HG02884 (cell line): ENCODE data around the gene RASAL2.
A peak's percentile ranks its signal among the peaks of the same experiment; 100 is the strongest.
"Not testable (repeated sequence)": the region's sequence is repeated elsewhere in the genome, so short reads cannot be mapped to it uniquely, and the experiment has no call there.

Experiments
- ATAC-seq: cut with Tn5 transposase; IDR thresholded peaks from one replicate; pipeline ENCODE4 v1.9.1; 2021; ENCODE audit warnings: mild to moderate bottlenecking, moderate library complexity; ENCODE audit not compliant: unreplicated experiment

The RASAL2 gene

DNA sequence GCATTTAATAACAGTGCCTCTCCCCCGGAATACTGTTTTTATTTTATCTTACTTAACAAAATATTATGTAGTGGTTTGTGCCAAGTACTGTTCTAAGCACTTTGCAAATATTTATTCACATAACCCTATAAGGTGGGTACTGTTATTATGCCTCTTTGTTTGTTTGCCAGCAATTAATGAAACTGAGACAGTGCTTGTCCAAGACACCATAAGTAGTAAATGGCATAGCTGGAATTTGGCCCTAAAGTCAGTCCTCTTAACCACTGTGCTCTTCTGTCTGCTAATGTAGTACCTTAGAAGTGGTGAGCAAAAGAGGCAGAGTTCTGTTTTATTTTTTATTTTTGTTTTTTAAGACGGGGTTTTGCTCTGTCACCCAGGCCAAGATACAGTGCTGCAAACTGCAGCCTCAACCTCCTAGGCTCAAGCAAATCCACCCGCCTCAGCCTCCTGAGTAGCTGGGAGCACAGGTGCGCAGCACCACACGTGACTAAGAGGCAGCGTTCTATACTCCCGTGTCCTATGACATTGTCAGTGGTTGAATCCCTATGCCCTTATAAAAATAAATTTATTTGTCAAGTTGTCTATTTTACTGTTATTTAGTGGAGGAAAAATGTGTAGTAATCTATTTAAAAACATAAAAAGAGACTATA lies 237.1 kb downstream of the RASAL2 start:
- no peak for ATAC-seq

DNA sequence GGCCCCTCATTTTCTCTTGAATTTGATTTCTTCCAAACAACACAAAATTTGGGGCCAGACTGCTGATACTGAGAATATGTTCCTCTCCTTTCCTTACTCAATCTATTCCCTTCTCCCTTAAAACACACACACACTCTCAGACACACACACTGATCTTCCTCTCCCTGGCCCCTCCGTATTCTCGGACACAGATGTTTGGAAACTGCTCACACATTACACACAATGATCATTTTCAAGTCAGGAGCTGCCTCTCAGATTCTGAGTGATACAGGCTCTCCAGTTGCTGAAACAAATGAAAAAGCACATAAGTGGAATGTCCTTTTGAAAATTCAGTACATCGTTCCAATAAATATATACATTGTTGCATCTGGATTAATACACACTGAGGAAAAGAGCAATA lies 241.5 kb downstream of the RASAL2 start:
- ATAC-seq: no peak

DNA sequence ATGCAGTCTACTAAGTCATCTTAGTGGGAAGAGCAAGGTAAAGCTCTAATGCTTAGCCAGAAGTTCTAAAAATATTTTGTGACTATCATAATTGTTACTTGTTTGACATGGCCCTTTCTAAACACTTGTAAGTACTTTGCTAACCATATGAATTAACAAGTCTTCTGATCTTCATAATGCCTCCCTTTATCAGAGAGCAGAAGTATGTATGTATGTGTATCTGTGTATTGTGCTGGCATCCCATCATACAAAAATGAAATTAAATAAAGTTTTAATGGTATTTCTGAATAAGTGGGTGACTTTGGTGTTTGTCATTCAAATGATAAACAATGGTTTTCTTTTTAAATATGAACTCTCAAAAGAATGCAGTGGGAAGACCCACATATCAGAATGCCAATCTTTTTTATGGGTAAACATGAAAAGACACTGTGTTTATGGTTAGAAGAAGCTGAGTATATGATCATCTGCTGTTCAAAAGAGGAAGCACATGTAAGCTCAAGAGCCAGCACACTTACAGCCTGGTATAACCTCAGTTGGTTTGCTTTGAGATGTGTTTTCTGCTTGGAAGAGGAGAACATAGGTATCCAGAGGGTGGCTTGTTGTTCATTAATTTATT lies 243.3 kb downstream of the RASAL2 start:
- ATAC-seq: no peak

DNA sequence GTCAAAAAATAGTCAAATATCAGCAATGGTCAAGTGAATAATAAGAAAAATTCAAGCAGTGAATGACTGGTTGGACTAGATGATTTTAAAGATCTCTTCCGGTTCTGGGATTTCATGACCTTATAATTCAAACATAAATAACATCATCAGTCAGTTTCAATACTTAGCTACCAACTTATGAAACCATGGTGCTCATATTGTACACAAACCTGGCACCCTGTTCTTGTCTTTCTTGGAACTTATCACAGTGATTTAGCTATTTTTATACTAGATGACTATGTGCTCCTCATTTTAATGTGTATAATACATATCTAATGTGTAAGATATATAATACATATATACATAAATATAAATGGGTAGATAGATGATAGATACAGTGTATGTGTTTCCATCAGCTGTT lies 245.9 kb downstream of the RASAL2 start:
- no peak for ATAC-seq

DNA sequence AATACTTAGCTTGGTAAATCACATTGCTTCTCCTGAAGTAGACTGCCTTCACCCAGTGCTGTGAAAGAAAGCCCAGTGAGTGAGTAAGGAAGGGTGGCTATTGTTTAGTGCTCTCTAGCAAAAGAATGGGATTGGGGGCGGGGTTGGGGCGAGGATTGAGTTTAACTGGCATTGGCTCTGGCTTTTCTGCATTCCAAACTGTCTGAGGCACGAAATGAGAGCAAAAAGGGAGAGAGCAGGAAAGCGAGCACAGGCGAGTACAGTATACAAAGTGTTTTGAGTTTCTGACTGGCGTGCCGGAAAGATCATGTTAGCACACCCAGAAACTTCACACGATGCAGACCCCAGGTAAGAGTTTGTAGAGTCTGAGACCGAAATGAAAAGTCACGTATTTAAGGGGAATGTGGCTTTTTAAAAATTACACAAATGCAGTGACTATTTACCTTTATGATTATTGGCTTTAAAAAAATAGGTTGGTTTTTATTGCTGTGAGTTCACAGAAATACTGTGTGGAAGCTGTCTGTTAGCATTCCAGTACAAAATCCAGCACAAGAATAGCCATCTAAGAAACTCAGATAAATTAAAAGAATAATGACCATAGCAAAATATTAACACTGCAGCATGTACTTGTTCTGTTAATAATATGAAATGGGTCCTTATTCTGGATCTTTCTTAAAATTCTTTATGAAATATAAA lies 247.5 kb downstream of the RASAL2 start:
- no peak for ATAC-seq

DNA sequence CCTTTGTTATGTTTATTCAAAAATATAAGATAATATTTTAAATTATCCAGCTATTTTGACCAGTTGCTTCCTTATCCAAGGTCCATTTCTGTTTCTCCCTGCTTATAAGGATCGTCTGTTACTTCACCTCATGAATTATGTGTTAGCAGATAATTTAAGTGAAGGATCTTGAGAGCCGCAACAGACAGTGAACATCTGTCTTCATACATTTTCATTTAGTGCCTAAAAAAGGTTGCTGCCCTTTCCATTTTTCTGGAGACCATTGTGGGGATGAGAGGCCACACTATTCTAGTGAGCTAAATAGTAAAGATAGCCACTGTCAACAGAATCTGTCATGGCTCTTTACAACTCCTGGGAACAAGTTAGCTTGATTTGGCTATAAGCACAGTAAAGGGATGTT lies 248.8 kb downstream of the RASAL2 start:
- no peak for ATAC-seq

DNA sequence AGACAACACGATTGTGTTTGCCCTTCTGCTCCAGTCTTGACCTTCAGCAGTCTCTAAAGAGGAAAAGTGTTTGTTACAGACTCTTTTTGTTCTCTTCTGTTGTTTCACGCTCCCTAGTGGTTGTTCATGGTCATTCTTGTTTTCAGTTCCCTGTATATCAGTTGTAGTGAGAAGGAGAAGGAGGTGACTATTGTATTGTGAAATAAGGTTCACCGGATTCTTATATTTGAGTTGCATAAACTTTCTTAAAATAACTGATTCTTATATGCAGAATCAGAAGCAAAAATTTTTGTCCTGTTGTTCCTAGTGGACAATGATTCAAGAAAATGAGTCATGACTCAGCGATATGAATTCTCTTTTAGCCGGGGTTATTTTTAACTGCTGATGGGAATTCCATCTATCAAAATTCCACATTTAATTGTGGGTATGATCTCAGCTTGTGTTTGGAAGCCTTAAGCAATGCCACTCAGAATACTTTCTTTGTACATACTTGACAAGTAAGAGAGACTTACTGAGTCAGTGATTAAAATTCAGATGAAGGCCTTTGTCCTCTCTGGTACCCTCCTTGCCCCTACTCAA lies 250.7 kb downstream of the RASAL2 start:
- peak; percentile 81 for ATAC-seq

DNA sequence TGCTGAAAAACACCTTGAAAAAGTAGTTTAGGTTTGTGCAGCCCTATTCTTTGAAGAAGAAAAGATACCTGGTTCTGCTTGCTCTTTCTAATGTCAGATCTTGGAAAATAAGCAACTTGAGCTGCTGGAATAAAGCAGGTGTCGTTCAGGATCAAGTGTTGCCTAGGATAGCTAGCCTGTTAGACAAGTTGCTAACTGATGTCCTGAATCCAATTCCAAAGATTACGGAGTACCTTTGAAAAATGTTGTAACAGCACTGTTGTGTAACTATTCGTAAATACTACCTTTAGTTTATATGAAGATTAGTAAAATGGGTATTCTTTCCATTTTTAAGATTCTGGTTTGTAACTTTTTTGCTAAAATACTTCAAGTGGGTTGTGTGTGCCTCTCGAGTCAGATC lies 251.3 kb downstream of the RASAL2 start:
- ATAC-seq: no peak

DNA sequence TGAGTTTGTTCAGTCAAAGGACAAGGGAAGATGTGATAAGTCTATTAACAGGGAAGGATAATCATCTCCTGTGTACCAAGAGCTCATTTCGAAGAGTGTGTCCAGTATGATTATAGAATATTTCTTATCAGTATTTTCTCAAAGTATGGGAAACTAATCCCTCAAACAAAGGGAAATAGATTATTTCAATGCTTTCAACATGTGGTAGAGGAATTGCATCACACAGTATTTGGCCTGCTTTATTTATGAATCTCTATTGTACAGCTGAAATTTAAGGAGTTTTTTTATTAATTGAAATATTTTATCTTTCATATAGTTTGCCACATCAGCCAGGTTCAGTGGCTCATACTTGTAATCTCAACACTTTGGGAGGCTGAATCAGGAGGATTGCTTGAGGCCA lies 251.9 kb downstream of the RASAL2 start:
- no peak for ATAC-seq

DNA sequence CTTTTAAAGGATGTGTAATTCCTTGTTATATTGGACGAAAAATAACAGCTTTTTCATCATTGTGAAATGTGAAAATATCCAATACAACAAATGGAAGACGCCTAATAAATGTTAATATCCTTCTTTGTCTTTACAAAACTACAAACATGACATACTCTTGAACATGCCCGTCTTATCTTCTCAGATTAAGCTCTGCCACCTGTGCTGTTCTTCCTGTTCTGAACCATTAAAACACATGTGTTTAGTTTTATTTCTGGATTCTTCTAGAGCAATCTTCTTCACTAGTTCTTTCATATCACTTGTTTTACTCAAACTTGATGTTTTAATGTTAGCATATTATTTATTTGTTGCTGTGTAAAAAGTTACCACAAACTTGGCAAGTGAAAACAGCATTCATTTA lies 255.9 kb downstream of the RASAL2 start:
- no peak for ATAC-seq

DNA sequence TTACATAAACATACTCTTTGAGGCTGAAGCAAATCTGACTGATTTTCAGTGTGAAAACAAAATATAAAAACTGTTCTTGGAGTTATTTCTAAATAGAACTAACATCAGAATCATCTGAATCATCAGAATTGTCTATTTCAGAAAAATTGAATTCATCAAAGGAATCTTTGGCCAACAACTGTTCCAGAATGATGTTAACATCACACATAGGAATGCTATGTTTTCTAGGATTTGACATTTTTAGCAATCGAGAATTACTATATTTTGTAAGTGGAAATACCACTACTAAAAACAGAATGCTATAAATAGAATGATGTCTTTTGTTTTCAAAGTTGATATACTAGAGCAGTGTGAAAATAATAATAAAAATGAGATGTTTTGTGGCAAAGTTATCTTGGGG lies 258.0 kb downstream of the RASAL2 start:
- ATAC-seq: not testable (repeated sequence)

DNA sequence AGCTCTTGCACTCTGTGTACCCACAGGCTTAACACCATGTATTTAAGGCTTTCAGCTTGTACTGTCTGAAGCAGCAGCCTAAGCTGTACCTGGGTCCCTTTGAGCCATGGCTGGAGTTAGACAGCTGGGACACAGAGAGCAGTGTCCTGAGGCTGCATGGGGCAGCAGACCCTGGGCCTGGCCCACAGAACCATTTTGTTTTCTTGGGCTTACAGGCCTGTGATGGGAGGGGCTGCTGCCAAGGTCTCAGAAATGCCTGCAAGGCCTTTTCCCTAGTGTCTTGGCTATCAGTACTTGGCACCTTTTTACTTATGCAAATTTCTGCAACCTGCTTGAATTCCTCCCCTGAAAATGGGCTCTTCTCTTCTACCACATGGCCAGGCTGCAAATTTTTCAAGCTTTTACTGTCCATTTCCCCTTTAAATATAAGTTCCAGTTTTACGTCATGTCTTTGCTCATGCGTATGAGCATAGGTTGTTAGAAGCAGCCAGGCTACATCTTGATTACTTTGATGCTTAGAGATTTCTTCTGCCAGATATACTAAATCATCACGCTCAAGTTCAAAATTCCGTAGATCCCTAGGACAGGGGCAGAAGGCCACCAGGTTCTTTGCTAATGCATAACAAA lies 259.0 kb downstream of the RASAL2 start:
- ATAC-seq: no peak

DNA sequence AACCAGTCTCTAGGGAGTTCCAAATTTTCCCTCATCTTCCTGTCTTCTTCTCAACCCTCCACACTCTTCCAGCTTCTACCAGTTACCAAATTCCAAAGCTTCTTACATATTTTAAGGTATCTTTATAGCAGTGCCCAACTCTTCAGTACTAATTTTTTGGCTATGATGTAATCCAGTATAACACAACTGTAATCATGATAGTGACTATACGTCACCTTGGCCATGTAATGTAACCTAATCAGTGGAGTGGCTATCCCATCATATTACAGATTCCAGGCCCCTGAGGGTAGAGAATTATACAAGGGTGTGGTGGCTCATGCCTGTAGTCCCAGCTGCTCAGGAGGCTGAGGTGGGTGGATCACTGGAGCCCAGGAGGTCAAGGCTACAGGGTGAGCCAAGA lies 259.6 kb downstream of the RASAL2 start:
- ATAC-seq: no peak

DNA sequence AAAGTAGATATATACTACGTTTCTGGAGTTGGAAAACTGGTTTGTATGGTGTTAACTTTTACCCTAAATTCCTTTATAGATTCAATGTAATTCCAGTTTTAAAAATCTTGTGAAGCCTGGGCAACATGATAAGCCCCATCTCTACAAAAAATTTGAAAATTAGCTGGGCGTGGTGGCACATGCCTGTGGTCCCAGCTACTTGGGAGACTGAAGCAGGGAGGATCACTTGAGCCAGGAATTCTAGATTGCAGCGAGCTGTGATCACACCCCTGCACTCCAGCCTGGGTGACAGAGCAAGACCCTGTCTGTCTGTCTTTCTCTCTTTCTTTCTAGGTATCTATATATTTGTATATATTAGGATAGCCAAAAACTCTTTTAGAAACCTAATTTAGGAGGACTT lies 260.9 kb downstream of the RASAL2 start:
- no peak for ATAC-seq

DNA sequence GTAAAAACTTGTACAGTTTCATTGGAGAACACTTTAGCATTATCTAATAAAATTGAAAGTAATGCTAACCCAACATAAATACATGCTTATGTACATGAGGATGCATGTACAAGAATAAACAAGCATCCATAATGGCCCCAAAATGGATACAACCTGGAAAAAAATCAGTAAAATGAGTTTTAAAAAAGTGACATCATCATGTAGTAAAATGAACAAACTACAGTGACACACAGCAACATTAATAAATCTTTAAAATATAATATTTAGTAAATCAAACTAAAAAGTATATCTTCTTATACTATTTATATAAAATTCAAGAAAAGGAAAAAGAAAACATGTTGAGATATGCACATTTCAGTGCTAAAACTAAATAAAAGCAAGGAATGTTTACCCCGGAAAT lies 262.4 kb downstream of the RASAL2 start:
- ATAC-seq: no peak

DNA sequence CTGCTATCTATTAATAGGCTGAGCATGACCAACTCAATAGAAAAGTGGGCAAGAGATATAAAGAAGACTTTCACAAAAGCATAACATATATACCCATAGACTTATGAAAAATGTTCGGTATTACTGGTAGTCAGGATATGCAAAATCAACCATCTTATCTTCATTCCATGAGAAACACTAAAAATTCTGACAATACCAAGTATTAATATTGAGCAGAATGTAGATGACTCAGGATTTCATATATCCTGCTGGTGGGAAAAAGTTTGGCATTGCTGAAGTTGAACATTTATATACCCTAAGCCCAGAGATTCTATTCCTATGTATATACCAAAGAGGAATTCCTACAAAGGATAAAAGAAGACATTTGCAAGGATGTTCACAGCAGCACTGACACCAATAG lies 264.6 kb downstream of the RASAL2 start:
- no peak for ATAC-seq

DNA sequence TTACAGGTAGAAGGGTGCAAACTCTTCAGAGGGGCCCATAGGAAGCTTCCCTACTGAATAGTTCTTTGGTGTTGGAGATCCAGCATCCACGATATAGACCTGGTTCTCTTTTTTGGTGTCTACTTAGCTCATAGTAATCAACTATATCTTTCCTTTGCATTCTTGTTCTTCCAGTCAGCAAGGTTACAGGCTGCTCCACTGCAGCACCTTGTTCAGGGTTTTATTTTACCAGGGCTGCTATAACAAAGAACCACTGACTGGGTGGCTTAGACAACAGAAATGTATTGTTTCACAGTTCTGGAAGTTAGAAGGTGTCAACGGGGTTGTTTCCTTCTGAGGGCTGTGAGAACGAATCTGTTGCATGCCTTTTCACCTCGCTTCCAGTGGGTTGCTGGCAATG lies 266.5 kb downstream of the RASAL2 start:
- ATAC-seq: no peak

DNA sequence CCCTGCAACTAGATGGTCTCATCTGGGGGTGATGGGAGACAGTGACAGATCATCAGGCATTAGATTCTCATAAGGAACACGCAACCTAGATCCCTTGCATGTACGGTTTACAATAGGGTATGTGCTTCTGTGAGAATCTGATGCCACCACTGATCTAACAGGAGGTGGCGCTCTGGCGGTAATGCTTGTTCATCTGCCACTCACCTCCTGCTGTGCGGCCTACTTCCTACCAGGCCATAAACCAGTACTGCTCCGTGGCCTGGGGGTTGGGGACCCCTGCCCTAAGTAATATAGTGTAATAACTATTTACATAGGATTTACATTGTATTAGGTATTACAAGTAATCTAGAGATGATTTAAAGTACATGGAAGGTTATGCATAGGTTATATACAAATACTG lies 267.9 kb downstream of the RASAL2 start:
- ATAC-seq: no peak

DNA sequence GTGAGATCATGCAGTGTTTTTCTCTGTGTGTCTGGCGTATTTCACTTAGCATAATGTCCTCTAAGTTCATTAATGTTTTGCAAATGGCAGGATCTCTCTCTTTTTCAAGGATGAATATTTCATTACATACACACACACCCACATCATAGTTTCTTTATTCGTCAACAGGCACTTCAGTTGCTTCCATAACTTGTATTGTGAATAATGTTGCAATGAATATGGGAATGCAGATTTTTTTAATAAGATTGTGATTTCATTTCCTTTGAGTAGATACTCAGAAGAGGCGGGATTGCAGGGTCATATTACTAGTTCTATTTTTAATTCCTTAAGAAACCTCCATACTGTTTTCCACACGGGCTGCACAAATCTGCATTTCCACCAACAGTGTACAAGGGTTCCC lies 268.8 kb downstream of the RASAL2 start:
- ATAC-seq: no peak

DNA sequence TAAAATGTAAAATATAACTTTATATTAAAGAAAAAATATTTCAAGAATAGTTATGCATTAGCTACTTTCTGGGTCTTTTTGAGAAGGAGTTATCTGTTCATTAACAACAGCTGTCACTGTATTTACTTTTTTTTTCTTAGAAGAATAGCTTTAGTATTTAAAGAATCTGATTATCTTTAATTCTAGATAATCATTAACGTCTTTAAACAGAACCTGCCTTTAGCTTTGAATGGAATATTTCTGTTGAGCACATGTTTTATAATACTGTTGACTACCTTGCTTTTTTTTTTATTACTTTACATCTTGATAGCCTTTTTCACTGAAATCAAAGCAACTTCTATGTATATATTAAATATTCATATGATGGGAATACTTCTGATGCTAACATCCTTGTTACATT lies 270.9 kb downstream of the RASAL2 start:
- ATAC-seq: no peak

DNA sequence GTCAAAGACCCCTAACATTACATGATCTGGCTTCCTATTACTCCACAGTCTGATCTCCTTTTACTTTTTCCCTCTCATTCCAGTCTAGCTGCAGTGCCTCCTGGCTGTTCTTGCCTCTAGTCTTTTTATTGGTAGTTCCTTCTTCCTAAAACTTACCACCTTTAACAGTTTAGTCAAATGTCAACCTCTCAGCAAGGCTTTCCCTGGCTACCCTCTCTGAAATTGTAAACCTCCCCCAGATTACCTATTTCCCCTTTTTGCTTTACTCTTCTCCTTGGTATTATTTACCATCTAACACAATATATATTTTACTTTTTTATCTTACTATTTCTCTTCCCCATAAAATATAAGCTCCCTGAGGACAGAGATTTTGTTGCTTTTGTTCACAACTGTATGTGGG lies 273.2 kb downstream of the RASAL2 start:
- ATAC-seq: no peak

DNA sequence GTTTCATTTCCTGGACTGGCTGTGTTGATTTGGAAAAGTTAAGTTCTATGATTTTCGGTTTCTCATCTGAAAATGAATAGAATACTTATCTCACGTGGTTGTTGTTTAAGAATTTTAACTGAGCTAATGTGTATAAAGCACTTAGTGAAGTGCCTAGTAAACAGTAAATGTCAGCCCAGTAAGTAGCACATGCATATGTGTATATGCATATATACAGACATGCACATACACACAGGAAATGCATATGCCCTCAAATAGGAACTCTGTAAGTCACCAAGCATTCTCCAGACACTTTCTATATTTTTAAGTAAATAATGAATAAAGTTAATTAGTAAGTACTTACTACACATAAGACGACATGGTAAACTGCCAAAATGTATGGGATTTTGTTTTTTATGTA lies 274.3 kb downstream of the RASAL2 start:
- no peak for ATAC-seq
